ENCODE results near the gene ZBTB14. TPM values are rescaled to one million over a fixed set of nuclear protein-coding genes. Genes with fewer than 3 reads are reported as not detected.

The ZBTB14 gene
- total and polyA plus RNA-seq, 5 donors from 2014 or later = 12.2 to 22.3 (median 16.8) TPM

DNA sequence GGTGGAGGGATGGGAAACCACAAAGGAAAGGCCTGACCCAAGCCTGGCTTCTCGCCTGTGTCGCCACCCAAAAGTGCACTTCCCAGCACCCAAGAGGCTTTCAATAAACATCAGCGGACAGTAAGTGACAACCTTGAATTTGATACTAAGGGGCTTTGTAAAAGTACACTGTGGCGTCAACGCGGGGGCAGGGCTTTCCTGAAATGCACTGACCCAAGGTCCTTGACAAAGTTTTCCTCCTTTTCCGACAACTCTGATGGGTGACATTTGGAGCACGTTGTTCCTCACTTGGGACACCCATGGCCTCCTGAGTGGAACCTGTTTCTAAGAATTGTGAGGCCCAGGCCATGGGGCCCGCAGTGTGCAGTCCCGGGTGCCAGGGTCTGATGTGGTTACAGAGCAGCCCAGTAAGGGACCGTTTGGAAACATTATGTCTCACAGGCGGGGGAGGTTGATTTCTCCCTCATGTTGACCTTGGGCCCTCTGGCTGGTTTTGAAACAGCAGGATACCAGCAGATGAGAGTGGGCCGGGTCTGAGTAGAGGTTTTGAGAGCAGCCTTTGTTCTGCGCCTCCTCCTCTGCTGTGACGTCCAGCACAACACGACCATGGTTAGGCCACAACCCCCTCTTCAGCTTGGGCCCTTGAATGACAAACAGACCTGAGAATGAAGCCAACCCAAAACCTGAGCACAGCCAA, 2.8 kb upstream of the ZBTB14 start:
- ATAC-seq (ENCODE audit: low read depth in 2 of 2) = no peak
- Histone ChIP-seq H3K27me3 (ENCODE audit: control insufficient read depth, insufficient read depth, low read length) (peaks cover 21% of the 10 kb centered on the region), H3K27ac (ENCODE audit: insufficient read depth, low read length, poor library complexity, severe bottlenecking) (no peak overlapping the region), H3K36me3 (ENCODE audit: control insufficient read depth, insufficient read depth, low read length) (no peaks in the 10 kb centered on the region), H3K9me3 (ENCODE audit: control insufficient read depth in 2 of 2, low read length in 2 of 2) (no peaks in the 10 kb centered on the region), H3K4me3 (ENCODE audit: low read depth, low read length) (no peak overlapping the region), H3K4me1 (ENCODE audit: control insufficient read depth, insufficient read depth, low read length, poor library complexity, severe bottlenecking) (peaks cover 19% of the 10 kb centered on the region)
- Mint-ChIP-seq H3K4me3 (peak overlapping the region in 3 of 4 donors; percentile 21 to 95 (median 93)), H3K36me3 (no peaks in the 10 kb centered on the region), H3K27me3 (peaks cover 51% of the 10 kb centered on the region), H3K9me3 (no peaks in the 10 kb centered on the region), H3K4me1 (peaks cover 4 to 19% (median 17%) of the 10 kb centered on the region in 4 donors), H3K27ac (peak overlapping the region in 1 of 3 donors; percentile 69)
- no peak for DNase-seq

DNA sequence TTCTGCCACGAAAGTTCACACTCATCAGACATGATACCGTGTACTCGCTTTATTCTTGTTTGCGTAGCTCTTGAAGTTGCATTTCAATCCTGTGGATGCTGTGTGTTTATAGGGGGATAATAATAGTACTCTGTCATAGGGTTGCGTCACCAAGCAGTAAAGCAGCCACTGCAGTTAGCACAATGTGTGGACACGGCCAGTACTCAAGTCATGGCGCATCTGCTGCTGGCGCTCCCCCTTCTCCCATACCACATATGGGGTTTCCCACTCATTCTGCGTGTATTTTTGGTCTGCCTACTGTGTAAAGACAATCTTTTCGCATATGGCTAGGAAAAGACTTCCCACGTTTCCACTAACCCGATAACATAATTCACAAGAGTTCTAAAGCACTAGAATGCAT, 2.1 kb upstream of the ZBTB14 start:
- H3K27me3 ChIP-seq (ENCODE audit: control insufficient read depth, insufficient read depth, low read length) = peaks cover 21% of the 10 kb centered on the region
- H3K27ac ChIP-seq (ENCODE audit: insufficient read depth, low read length, poor library complexity, severe bottlenecking) = no peak overlapping the region
- peaks cover 44% of the 10 kb centered on the region for H3K27me3 Mint-ChIP-seq
- H3K4me3 ChIP-seq (ENCODE audit: low read depth, low read length) = no peak overlapping the region
- no peaks in the 10 kb centered on the region for H3K9me3 ChIP-seq (ENCODE audit: control insufficient read depth in 2 of 2, low read length in 2 of 2)
- no peak for DNase-seq
- no peak for ATAC-seq (ENCODE audit: low read depth in 2 of 2)
- no peaks in the 10 kb centered on the region for H3K36me3 Mint-ChIP-seq
- H3K4me1 Mint-ChIP-seq = peaks cover 4 to 26% (median 24%) of the 10 kb centered on the region in 4 donors
- H3K4me1 ChIP-seq (ENCODE audit: control insufficient read depth, insufficient read depth, low read length, poor library complexity, severe bottlenecking) = peaks cover 22% of the 10 kb centered on the region
- peak overlapping the region; percentile 21 to 95 (median 75) for H3K4me3 Mint-ChIP-seq
- H3K36me3 ChIP-seq (ENCODE audit: control insufficient read depth, insufficient read depth, low read length) = no peaks in the 10 kb centered on the region
- peak overlapping the region in 2 of 3 donors; percentile 48 to 69 for H3K27ac Mint-ChIP-seq
- no peaks in the 10 kb centered on the region for H3K9me3 Mint-ChIP-seq

GRCh38 chr18:5296706-5297320, 1.3 kb upstream of the ZBTB14 start:
- Histone ChIP-seq H3K4me3 (ENCODE audit: low read depth, low read length) (peak overlapping the region; percentile 73), H3K9me3 (ENCODE audit: control insufficient read depth in 2 of 2, low read length in 2 of 2) (no peaks in the 10 kb centered on the region), H3K4me1 (ENCODE audit: control insufficient read depth, insufficient read depth, low read length, poor library complexity, severe bottlenecking) (peaks cover 22% of the 10 kb centered on the region), H3K36me3 (ENCODE audit: control insufficient read depth, insufficient read depth, low read length) (no peaks in the 10 kb centered on the region), H3K27me3 (ENCODE audit: control insufficient read depth, insufficient read depth, low read length) (peaks cover 16% of the 10 kb centered on the region), H3K27ac (ENCODE audit: insufficient read depth, low read length, poor library complexity, severe bottlenecking) (peak overlapping the region; percentile 83)
- H3K9me3 Mint-ChIP-seq = no peaks in the 10 kb centered on the region
- H3K27ac Mint-ChIP-seq = peak overlapping the region; percentile 93 to 99 (median 95)
- DNase-seq (peak in 2 of 3 donors; percentile 52 to 62), ATAC-seq (ENCODE audit: low read depth in 2 of 2) (no peak)
- H3K27me3 Mint-ChIP-seq = peaks cover 38% of the 10 kb centered on the region
- peak overlapping the region; percentile 90 to 95 (median 93) for H3K4me3 Mint-ChIP-seq
- H3K4me1 Mint-ChIP-seq = peaks cover 4 to 32% (median 27%) of the 10 kb centered on the region in 4 donors
- peaks cover 1% of the 10 kb centered on the region for H3K36me3 Mint-ChIP-seq

GRCh38 chr18:5295981-5296705, 617 bp upstream of the ZBTB14 start:
- H3K36me3 Mint-ChIP-seq = peaks cover 8% of the 10 kb centered on the region
- ATAC-seq (ENCODE audit: low read depth in 2 of 2) (peak; percentile 70 to 72), DNase-seq (peak; percentile 90 to 96 (median 94))
- peaks cover 5% of the 10 kb centered on the region for H3K36me3 ChIP-seq (ENCODE audit: control insufficient read depth, insufficient read depth, low read length)
- H3K27me3 ChIP-seq (ENCODE audit: control insufficient read depth, insufficient read depth, low read length) = peaks cover 10% of the 10 kb centered on the region
- peaks cover 4 to 37% (median 30%) of the 10 kb centered on the region in 4 donors for H3K4me1 Mint-ChIP-seq
- peak overlapping the region; percentile 90 to 95 (median 93) for H3K4me3 Mint-ChIP-seq
- H3K4me3 ChIP-seq (ENCODE audit: low read depth, low read length) = peak overlapping the region; percentile 73
- no peaks in the 10 kb centered on the region for H3K9me3 ChIP-seq (ENCODE audit: control insufficient read depth in 2 of 2, low read length in 2 of 2)
- peak overlapping the region; percentile 87 for H3K27ac ChIP-seq (ENCODE audit: insufficient read depth, low read length, poor library complexity, severe bottlenecking)
- H3K27me3 Mint-ChIP-seq = peaks cover 31% of the 10 kb centered on the region
- no peaks in the 10 kb centered on the region for H3K9me3 Mint-ChIP-seq
- peaks cover 22% of the 10 kb centered on the region for H3K4me1 ChIP-seq (ENCODE audit: control insufficient read depth, insufficient read depth, low read length, poor library complexity, severe bottlenecking)
- peak overlapping the region; percentile 93 to 99 (median 95) for H3K27ac Mint-ChIP-seq

GRCh38 chr18:5294457-5295230, 882 bp downstream of the ZBTB14 start:
- Histone ChIP-seq H3K4me1 (ENCODE audit: control insufficient read depth, insufficient read depth, low read length, poor library complexity, severe bottlenecking) (peaks cover 22% of the 10 kb centered on the region), H3K27ac (ENCODE audit: insufficient read depth, low read length, poor library complexity, severe bottlenecking) (peak overlapping the region; percentile 91), H3K36me3 (ENCODE audit: control insufficient read depth, insufficient read depth, low read length) (peaks cover 15% of the 10 kb centered on the region), H3K27me3 (ENCODE audit: control insufficient read depth, insufficient read depth, low read length) (peaks cover 2% of the 10 kb centered on the region), H3K9me3 (ENCODE audit: control insufficient read depth in 2 of 2, low read length in 2 of 2) (no peaks in the 10 kb centered on the region), H3K4me3 (ENCODE audit: low read depth, low read length) (peak overlapping the region; percentile 87)
- Mint-ChIP-seq H3K4me1 (peaks cover 4 to 38% (median 30%) of the 10 kb centered on the region in 4 donors), H3K9me3 (no peaks in the 10 kb centered on the region), H3K27ac (peak overlapping the region; percentile 98 to 99 (median 98)), H3K27me3 (peaks cover 18% of the 10 kb centered on the region), H3K36me3 (peaks cover 14% of the 10 kb centered on the region), H3K4me3 (peak overlapping the region; percentile 95 to 96 (median 96))
- ATAC-seq (ENCODE audit: low read depth in 2 of 2) = peak in 1 of 2 donors; percentile 4
- peak; percentile 65 to 82 (median 76) for DNase-seq

GRCh38 chr18:5294113-5294456, 1.4 kb downstream of the ZBTB14 start:
- H3K4me1 ChIP-seq (ENCODE audit: control insufficient read depth, insufficient read depth, low read length, poor library complexity, severe bottlenecking) = peaks cover 22% of the 10 kb centered on the region
- H3K9me3 Mint-ChIP-seq = no peaks in the 10 kb centered on the region
- peak overlapping the region; percentile 87 for H3K4me3 ChIP-seq (ENCODE audit: low read depth, low read length)
- H3K9me3 ChIP-seq (ENCODE audit: control insufficient read depth in 2 of 2, low read length in 2 of 2) = no peaks in the 10 kb centered on the region
- peak overlapping the region; percentile 91 for H3K27ac ChIP-seq (ENCODE audit: insufficient read depth, low read length, poor library complexity, severe bottlenecking)
- H3K36me3 Mint-ChIP-seq = peaks cover 14% of the 10 kb centered on the region
- H3K27ac Mint-ChIP-seq = peak overlapping the region; percentile 98 to 99 (median 98)
- H3K36me3 ChIP-seq (ENCODE audit: control insufficient read depth, insufficient read depth, low read length) = peaks cover 15% of the 10 kb centered on the region
- peaks cover 4 to 38% (median 30%) of the 10 kb centered on the region in 4 donors for H3K4me1 Mint-ChIP-seq
- peak overlapping the region; percentile 95 to 96 (median 96) for H3K4me3 Mint-ChIP-seq
- no peaks in the 10 kb centered on the region for H3K27me3 ChIP-seq (ENCODE audit: control insufficient read depth, insufficient read depth, low read length)
- ATAC-seq (ENCODE audit: low read depth in 2 of 2) (no peak), DNase-seq (no peak)
- H3K27me3 Mint-ChIP-seq = peaks cover 18% of the 10 kb centered on the region

GRCh38 chr18:5288517-5288935, 7.0 kb downstream of the ZBTB14 start:
- Mint-ChIP-seq H3K4me3 (peak overlapping the region in 3 of 4 donors; percentile 10 to 45 (median 15)), H3K36me3 (peaks cover 14% of the 10 kb centered on the region), H3K4me1 (peaks cover 0 to 52% (median 39%) of the 10 kb centered on the region in 4 donors), H3K27ac (peak overlapping the region in 2 of 3 donors; percentile 0 to 6), H3K27me3 (no peaks in the 10 kb centered on the region), H3K9me3 (no peaks in the 10 kb centered on the region)
- Histone ChIP-seq H3K27me3 (ENCODE audit: control insufficient read depth, insufficient read depth, low read length) (no peaks in the 10 kb centered on the region), H3K36me3 (ENCODE audit: control insufficient read depth, insufficient read depth, low read length) (peaks cover 18% of the 10 kb centered on the region), H3K4me3 (ENCODE audit: low read depth, low read length) (no peak overlapping the region), H3K27ac (ENCODE audit: insufficient read depth, low read length, poor library complexity, severe bottlenecking) (no peak overlapping the region), H3K4me1 (ENCODE audit: control insufficient read depth, insufficient read depth, low read length, poor library complexity, severe bottlenecking) (peaks cover 5% of the 10 kb centered on the region), H3K9me3 (ENCODE audit: control insufficient read depth in 2 of 2, low read length in 2 of 2) (no peaks in the 10 kb centered on the region)
- no peak for DNase-seq
- no peak for ATAC-seq (ENCODE audit: low read depth in 2 of 2)
